Testis (tissue), 2 donors: ENCODE measurements around the gene R3HCC1L.

ENCODE experiments used
- CTCF ChIP-seq, 3 experiments: fragments of 450-650 bp in 2 of 3; fragments of 200-600 bp in 1 of 3; sonication (generic) in 1 of 3; IDR thresholded peaks; one replicate each; pipeline ENCODE4 v1.5.1; 2016 to 2019; ENCODE audit warnings: antibody characterized with exemption in 3 of 3, mild to moderate bottlenecking in 2 of 3, moderate library complexity in 1 of 3
- POLR2A ChIP-seq: fragments of 450-650 bp; IDR thresholded peaks from one replicate; pipeline ENCODE4 v1.6.1; 2017; ENCODE audit warnings: antibody characterized with exemption, mild to moderate bottlenecking, moderate library complexity

- TF ChIP-seq CTCF (IDR thresholded peaks at IDR 0.05) (no peak), POLR2A (no peak)
Measured at GRCh38 chr10:98254234-98254974, 119.9 kb downstream of the R3HCC1L start.
